ENCODE results near the gene SRRM2.

SRRM2 gene

DNA sequence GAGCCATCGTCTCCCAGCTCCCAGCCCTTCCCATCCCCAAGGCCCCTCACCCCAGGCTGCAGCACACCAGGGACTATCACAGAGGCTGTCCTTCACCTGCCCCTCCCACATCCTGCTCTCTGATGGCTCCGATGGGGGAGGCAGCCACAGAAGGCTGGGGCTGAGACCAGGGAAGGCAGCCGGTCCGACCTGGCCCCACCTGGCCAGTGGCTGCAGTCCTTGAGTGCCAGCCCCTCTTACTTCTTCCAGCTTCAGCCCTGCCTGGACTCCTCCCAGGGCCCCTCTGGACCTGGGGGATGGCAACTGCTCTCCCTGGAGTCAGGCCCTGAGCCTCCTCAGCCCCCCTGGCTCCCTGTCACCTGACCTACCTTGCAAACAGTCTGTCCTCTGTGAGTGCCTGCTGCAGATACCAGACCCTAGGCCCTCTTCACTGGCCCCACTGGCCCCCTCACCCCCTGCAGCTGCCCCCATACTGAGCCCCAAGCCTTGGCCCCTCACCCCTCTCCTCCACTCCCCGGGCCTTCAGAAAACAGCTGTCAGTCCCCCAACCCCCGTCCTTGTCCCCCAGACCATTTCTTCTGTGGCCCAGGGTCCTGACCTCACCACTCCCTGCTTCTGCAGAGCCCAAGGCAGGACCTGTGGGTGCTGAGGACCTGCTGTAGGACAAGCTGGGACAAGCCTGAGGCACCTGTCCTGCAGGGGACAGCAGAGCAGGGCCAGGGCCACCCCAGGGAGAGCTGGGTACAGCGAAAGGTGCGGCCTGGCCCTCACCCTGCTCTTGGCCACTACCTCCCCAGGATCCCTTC lies 12.6 kb upstream of the SRRM2 start:
- DNase-seq (ENCODE audit: low read depth) = no peak

DNA sequence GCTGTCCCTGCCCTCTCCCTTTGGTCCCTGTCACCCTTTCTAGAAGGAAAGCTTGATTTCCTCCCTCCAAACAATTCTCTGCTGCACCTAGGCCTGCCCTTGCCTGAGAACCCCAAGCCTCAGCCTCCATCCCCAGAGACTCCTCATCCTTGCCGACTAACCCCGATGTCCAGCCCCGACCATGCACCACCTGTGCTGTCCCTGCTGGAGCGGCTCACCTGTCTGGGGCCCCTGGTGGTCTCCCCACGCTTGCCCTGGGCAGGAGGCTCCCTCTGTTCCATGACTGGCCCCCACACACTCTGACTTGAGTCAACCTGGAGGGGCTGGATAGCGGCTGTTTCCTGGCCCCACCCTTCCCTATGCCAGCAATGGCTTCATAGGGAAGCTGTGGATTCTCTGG lies 12.0 kb upstream of the SRRM2 start:
- DNase-seq (ENCODE audit: low read depth) = no peak

DNA sequence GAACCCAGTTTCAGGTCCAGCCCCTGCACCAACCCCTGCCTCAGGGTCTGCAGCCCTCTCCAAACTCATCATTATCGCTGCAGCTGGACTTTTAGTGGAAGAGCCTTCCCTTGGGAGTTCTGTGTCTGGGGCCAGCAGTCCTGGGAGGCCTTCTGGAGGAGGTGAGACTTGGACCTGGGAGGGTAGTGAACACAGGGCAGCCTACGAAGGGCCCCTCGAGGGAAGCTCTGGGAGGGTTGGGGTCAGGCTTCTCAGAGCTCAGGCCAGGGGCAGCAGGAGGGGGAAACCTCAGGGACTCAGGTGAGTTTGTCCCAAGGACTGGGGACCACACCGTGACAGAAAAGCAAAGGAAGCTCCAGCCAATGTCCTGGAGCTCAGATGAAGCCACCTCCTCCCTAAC lies 11.3 kb upstream of the SRRM2 start:
- no peak for DNase-seq (ENCODE audit: low read depth)

DNA sequence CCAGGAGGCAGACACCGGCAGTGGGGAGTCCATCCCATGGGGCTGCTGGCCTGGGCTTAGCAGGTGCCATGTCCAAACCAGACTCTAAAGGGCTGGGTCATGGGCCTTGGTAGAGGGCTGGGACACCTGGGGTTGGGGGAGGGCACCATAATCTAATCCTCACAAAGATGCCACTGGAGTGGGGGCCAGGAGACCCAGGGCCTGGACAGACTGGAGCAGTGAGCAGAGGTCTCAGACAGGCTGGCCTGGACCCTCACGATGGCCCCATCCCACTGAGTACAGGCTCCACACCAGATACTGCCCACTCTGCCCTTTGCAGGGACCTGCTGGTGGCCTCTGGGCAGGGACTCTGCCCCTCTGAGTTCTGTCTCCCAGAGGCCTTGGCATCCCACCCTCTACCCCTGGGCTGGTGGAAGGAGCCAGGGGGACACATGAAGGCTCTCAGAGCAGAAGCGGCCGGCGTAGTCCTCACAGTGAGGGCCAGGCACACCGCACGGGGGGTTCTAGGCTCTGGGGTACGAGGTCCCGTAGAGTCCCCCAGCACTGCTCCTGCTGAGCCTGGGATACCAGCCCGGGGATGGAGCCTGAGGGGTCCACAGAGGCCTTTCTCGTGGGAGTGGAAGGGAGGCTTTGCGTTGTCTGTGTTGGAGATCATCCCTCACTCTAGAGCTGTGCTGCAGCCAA lies 10.0 kb upstream of the SRRM2 start:
- DNase-seq (ENCODE audit: low read depth) = no peak

DNA sequence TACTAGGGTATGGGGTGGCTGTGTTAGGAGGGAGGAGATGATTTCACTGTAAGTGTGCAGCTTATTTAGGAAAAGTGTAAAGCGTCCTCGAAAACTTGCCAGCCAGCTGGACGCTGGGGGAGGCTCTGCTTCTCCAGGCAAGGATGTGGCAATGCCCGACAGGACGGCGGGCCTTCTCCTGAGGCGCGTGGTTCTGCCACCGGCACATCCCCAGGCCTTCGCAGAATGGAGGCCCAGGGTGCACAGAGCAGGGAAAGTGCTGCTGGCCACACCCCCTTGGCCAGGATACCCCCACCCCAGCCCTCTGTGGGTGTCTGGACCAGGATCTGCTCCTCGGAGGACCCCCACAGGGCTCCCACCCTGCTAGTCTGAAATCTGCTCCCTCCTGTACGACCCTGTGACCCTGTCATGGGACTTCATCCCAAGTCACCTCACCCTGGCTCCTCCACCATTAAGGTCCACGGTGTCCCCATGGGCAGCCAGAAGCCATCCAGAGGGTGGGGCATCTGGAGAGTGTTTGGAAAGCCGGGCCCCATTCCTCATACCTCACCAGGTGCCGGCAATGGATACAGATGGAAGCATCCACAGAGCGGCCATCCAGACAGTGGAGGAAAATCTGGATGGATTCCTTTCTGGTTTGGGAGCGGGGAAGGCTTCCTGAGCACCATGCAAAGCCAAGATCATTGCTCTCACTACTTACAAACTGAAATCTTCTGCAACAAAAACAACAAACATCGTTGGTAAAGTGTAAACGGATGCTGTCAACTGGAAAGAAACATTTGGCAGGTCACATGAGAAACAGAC lies 9.2 kb upstream of the SRRM2 start:
- no peak for DNase-seq (ENCODE audit: low read depth)

DNA sequence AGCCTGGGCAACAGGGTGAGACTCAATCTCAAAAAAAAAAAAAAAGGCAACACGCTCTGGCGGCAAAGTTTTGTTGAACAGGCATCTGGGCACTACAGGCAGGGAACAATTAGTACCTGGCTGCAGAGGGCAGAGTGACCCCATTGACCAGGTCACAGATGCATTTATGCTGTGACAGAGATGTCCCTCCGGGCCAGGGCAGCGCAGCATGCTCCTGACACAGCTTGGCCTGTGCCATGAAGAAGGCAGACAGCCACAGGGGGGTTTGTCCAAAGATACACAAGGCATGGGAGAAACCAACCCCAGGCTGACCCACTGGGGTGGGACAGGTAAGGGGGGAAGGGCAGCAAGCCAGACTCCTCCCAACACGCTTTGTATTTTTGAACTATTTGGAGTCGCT lies 7.7 kb upstream of the SRRM2 start:
- no peak for DNase-seq (ENCODE audit: low read depth)

DNA sequence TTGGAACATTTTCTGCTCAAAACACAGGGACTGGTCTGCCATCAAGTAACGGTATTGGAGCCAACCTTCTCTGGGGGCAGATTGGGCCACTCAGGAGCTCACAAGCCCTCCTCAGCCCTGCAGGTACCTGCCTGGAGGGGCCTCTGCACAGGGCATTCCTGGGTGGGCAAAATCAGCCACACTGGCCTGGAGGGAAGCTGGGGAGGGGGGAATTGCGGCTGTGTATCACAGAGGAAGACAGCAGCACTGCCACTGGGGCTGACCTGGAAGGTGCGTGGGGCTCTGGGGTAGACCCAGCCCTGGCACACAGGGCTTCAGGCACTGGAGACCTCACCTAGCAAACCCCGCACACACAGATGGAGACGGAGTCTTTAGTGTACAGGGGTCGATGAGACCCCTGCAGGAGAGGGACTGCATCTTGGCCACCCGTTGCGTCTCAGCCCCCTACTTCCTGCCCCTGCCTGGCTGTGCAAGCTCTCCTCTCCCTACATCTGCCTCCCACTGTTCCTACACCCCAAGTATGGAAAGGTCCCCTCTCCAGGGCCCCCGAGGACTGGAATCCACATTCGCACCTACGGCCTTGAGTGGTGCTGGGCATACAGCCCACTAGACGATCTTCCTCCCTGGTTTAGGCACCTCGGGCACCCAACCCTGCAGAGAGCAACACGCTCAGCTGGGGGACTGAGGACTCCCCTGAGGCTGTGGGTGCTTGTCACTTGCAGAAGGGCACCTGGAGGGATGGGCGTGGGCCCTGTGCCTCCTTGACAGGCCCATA lies 7.1 kb upstream of the SRRM2 start:
- no peak for DNase-seq (ENCODE audit: low read depth)

DNA sequence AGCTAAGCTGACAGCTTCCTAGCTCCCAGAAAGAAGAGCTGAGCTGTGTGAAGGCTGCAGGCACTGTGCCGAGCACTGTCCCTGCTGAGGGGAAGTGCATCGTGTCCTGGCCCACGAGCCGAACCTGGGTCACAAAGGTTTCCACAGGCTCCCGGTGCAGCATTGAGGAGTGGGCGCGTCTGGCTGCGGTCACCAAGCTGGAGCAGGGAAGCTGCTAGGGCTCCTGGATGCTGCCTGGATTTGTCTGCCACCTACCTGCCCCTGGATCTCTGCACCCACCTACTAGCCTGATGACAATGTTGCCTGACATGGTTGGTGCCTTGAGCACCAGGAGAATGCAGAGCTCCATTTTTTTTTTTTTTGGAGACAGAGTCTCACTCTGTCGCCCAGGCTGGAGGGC lies 6.5 kb upstream of the SRRM2 start:
- no peak for DNase-seq (ENCODE audit: low read depth)

DNA sequence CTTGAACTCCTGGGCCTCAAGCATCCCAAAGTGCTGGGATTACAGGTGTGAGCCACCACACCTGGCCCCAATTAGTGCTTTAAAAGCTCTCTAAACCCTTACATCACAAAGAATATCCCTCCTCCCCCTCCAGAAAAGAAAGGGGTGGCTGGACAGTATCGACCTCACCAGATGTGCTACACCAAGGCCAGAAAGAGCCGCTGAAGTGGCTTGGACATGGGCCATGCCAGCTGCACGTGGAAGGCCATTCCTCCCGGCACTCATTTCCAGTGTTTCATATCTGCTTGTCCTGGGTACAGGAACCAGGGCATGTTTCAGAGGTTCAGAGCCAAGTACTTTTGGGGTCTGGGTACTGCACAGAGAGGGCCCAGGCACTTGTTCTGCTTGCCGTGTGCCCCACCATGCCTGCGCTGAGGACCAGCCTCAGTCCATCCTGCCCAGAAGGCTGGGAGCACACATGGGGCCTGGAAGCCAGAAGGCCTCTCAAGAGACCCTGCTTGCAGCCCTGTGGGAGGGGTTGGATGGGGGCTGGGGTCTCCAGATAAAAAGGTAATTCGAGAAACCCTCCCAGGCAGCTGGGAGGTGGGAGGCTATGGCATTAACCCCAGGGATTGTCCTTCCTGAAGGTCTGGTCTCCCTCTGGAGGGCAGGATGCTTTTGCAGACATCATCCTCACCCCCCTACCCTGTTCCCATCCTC lies 3.5 kb upstream of the SRRM2 start:
- DNase-seq (ENCODE audit: low read depth) = no peak

DNA sequence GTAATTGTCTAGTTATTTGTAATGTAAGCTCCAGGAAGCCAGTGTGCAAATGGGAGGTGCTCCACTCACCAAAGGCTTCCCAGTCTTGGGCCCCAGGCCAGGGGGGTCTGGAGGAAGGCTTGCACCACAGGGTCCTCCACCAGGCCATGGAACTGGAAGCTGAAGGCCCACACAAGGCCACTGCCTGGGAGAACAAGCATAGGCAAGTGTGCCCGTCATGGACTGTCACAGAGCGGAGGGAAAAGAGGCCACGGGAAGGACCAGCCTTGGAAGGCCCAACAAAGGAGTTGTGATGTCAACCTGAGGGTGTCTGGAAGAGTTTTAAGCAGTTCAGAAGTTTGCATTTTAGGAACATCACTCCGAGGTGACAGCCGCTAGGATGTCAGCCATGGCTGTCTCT lies 3.0 kb upstream of the SRRM2 start:
- no peak for DNase-seq (ENCODE audit: low read depth)

DNA sequence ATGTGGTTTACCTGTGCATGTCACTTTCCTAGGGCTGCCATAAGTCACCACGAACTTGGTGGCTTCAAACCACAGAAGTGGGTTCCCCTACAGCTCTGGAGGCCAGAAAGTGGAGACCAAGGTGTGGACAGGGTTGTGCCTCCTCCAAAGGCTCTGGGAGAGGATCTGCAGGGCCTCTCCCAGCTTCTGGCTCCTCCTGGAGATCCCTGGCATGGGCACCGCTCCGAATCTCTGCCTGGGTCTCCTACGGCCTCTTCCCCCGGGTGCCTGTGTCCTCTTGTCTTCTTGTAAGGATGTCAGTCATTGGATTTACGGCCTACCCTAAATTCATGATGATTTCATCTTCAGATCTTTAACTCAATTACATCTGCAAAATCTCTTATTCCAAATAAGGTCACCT lies 2.5 kb upstream of the SRRM2 start:
- DNase-seq (ENCODE audit: low read depth) = no peak

DNA sequence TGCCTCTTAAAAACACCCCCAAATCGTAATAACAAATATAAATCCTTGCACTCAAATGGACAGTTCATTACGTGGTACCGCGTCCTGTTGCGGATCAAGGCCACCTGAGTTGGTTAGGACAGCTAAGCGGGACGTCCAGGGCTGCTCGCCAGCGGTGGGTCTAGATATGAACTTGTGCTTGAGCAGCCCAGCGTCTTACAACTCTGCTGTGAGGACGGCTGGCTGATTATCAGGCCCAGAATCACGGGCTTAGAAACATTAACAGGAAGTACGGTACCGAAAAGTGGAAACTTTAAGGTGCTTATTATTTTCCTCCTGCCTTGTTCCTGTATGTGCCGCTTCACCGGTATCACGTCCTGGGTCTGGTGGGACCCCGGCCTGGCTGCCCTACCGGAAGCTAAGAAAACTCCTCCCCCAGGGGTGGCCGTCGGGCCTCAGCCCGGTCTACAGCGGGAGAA lies 832 bp upstream of the SRRM2 start:
- DNase-seq (ENCODE audit: low read depth) = no peak

DNA sequence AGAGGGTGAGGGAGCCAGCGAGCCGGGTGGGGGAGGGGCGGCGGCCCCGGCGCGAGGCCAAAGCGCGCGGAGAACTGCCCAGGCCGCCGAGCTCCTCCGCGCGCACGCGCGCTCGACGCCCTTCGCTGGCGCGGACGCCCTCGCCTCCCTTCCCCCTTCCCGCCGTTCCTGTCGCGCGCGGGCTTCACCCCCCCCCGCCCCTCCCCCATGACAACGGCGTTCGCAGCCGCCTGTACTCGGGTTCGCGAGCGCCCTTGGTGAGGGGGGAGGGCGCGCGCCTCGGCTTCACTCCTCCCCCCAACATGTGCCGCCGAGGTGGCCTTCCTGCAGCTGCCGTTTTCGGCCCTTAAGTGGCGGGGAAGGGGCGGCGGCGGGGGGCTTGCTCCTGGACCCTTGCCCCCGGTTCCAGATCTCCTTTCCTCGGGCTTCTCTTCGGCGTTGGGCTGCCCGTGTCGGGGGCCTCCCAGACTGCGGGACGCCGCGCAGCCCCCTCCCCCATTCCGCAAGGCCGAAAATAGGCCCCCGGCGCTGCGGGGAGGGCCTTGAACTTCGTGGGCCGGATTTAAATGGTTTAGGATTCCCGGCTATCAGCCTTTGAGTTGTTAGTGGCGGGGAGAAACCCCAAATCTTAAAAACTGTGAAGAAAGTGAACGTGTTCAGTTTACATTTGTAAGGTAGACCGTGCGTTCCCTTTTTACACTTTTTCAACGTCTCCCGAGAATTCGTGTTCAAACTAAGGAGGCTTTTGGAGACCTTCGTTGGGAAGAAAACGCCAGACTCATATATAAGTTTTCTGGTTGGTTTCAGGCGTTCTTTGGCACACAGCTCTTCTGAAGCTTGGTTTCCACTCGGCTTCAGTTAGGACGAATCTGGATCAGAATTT lies 653 bp downstream of the SRRM2 start:
- DNase-seq (ENCODE audit: low read depth) = no peak

DNA sequence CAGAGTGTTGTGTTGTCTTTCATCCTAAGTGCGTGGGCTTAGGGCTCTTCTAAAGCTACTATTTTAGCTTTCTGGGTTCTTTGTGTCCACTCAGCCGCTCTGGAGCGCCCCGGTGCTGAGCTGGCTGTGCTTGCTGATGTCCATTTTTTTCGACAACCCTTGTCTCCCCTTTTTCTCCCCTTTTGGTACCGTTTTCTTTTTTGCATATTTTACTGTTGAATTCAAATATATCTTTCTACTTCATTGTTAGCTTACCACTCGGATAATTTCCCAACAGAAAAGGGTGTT lies 1.2 kb downstream of the SRRM2 start:
- DNase-seq (ENCODE audit: low read depth) = no peak

DNA sequence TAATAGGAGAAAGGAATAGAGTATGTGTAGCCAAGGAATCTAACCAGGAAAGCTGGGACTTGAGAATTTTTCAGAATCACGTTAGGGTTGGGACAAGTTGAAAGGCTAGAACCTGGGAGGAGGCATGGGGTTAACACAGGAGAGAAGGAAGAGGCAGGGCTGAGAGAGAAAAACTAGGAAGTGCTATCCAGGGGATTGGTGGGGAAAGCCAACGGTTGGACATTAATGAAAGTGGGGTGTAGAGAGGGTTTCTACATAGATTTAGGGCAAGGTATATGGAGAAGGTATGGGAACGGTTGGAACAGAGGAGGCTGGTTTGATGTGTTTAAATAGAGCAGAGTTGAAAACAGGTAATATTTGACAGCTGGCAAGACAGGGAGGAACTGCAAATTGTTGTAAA lies 2.7 kb downstream of the SRRM2 start:
- DNase-seq (ENCODE audit: low read depth) = no peak

DNA sequence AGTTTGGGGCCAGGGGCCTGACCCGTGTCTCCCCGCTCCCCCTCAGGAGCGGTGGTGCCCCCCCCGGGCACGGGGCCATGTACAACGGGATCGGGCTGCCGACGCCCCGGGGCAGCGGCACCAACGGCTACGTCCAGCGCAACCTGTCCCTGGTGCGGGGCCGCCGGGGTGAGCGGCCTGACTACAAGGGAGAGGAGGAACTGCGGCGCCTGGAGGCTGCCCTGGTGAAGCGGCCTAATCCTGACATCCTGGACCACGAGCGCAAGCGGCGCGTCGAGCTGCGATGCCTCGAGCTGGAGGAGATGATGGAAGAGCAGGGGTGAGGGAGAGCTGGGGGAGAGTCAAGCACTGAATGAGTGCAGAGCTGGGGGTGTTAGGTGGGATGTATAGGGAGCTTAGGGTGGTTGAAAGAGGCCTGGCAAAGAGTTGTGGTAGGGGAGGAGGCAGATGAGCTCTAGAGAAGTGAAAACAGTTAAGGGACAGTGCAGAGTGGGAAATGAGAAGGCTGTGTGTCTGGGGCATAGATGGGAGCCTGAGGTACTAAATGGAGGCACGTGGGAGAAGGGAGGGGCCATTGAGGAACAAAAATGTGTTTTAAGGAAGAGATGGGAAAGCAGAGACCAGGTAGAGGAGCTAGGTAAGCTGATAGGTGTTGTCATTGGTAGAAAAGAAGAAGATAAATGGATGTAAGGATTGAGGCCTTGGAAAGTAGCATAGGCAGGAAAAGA lies 4.0 kb downstream of the SRRM2 start:
- DNase-seq (ENCODE audit: low read depth) = no peak

DNA sequence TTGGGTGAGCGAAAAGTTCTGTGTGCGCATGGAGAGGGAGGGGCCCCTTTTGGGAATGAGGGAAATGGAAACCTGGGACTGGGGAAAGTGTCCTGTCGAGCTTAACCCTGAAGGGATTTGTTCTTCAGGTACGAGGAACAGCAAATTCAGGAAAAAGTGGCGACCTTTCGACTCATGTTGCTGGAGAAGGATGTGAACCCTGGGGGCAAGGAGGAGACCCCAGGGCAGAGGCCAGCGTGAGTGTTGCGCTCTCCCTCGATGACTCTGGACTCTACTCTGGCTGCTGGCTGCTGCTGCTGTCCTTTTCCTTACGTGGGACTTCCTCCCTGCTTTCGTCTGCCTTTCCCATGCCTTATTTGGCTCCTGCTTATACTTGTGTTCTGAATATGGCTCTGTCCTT lies 4.9 kb downstream of the SRRM2 start:
- DNase-seq (ENCODE audit: low read depth) = no peak

DNA sequence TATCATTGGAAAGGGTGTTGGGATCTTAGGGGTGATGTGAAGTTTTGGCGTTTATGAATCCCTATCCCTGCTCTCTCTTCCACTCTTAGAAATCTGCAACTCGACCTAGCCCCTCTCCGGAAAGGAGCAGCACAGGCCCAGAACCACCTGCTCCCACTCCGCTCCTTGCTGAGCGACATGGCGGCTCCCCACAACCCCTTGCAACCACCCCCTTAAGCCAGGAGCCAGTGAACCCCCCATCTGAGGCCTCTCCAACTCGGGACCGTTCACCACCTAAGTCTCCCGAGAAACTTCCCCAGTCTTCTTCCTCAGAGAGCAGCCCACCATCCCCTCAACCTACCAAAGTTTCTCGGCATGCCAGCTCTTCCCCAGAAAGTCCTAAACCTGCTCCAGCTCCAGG lies 9.0 kb downstream of the SRRM2 start:
- DNase-seq (ENCODE audit: low read depth) = no peak

DNA sequence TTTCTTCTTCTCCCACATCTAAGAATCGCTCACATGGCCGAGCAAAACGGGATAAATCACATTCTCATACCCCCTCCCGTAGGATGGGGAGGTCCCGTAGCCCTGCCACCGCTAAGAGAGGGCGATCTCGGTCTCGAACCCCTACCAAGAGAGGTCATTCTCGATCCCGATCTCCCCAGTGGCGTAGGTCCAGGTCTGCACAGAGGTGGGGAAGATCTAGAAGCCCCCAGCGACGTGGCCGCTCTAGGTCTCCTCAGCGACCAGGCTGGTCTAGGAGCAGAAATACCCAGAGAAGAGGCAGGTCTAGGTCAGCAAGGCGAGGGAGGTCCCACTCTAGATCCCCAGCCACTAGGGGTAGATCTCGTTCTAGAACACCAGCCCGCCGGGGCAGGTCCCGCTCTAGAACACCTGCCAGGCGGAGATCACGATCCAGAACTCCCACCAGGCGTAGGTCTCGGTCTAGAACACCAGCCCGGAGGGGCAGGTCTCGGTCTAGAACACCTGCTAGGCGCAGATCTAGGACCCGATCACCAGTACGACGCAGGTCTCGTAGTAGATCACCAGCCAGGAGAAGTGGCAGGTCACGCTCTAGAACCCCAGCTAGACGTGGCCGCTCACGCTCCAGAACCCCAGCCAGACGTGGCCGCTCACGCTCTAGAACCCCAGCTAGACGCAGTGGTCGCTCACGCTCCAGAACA lies 9.6 kb downstream of the SRRM2 start:
- no peak for DNase-seq (ENCODE audit: low read depth)

Measured in stimulated activated CD8-positive, alpha-beta memory T cell treated with anti-CD3 and anti-CD28 coated beads, Interleukin-15, amount 100 ng/mL, for 1 hour (primary cell).